Ammon's horn (tissue), 1 donor: ENCODE results near the gene ALDH3A2.
"Not testable (repeated sequence)": the region's sequence is repeated elsewhere in the genome, so short reads cannot be mapped to it uniquely, and the experiment has no call there.

Source experiments
- DNase-seq: peaks from one replicate; pipeline ENCODE4 v3.0.0-alpha.2; 2016; ENCODE audit warnings: low spot score

Gene ALDH3A2

DNA sequence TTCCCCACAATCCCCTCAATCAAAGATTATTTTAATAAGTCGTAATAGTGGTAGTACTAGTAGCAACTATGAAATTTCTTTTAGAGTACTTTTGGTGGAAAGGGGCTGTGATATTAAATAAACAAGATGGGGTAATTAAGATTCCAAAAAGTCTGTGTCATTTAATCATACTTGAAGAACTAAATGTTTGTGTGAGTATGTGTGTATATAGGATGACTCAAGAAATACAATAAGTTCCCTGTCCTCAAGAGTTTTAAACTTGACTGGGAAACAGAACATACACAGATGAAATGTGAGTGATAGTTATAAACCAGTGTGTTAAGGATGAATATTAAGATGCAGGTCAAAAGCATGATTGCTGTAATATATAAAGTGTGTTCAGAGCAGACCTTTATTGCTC, 2.3 kb downstream of the ALDH3A2 start:
- no peak for DNase-seq

DNA sequence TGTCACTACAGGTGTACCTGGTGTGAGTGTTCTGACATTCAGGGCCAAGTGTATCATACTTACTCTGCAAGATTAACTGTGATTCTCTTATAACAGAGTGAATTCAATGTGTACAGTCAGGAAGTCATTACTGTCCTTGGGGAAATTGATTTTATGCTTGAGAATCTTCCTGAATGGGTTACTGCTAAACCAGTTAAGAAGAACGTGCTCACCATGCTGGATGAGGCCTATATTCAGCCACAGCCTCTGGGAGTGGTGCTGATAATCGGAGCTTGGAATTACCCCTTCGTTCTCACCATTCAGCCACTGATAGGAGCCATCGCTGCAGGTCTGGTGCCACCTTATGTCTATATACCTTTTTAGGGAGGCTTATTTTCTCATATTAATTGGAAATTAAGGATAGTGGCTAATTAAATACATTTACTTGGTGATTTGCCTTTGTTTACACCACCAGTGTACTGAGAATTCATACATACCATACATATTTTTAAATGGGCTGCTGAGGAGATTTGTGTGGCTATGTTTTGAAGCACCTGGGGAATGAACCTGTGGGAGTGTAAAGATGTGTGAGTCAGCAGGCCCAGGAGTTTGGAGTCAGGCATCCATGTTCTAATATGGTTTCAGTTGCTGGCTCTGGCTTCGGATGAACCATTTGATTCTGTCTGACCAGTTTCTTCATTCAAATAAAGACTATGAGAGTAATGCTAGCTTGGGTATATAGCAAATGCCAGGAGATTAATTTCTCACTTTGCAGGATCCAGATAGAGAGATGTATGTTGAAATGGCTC, 3.1 kb downstream of the ALDH3A2 start:
- DNase-seq, result no peak

DNA sequence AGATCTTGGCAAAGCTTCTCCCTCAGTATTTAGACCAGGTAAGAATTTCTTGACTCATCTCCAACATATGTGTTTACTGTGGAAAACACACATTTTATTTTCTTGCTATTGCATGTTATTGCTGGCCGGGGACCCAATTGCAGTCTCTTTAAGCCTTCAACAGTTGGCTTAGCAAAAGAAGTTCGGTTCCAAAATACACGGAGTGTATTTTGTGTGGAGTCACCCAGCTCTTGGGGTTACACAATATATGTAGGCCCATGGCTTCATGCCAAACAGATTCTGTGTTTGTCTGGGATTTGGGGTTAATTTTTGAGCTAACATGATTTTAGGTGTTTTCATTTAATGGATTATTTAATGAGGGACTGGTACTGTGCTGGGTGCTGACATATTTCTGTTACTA, 4.0 kb downstream of the ALDH3A2 start:
- no peak for DNase-seq

DNA sequence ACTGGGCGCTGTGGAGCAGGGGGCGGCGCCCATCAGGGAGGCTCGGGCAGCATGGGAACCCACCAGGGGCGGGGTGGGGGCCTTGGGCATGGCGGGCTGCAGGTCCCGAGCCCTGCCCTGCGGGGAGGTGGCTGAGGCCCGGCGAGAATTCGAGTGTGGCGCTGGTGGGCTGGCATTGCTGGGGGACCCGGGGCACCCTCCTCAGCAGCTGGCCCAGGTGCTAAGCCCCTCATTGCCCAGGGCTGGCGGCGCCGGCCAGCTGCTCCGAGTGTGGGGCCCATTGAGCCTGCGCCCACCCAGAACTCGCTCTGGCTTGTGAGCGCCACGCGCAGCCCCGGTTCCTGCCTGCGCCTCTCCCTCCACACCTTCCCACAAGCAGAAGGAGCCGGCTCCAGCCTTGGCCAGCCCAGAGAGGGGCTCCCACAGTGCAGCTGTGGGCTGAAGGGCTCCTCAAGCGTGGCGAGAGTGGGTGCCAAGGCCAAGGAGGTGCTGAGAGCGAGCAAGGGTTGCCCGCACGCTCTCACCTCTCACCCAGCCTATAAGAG, 5.9 kb downstream of the ALDH3A2 start:
- no peak for DNase-seq

DNA sequence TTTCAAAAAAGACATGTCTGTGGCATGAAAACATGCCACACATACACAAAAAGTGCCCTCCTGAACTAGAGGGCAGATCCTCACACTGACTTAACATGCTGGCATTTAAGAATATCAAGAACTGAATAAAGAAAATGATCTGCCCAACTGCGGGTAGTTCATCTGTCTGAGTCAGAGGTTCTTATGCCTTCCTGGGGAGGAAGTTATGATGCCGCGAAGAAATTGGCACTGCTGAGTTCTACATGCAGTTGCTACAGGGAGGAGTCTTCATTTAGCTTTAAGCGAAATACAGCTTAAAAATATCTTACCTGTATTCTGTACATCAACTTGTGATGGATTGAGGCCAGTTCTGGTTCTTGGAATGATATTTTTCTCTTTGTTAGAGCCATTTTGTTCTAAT, 6.3 kb downstream of the ALDH3A2 start:
- DNase-seq, result no peak

DNA sequence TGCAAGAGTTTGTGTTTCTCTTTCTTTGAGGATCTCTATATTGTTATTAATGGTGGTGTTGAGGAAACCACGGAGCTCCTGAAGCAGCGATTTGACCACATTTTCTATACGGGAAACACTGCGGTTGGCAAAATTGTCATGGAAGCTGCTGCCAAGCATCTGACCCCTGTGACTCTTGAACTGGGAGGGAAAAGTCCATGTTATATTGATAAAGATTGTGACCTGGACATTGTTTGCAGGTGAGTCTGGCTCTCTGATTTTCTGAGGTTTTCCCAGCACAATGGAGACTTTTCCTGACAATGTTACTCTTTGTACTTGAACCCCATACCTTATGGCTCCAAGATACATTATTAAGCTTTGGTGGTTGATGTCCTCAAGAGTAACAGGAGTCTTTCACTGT, 7.8 kb downstream of the ALDH3A2 start:
- no peak for DNase-seq

DNA sequence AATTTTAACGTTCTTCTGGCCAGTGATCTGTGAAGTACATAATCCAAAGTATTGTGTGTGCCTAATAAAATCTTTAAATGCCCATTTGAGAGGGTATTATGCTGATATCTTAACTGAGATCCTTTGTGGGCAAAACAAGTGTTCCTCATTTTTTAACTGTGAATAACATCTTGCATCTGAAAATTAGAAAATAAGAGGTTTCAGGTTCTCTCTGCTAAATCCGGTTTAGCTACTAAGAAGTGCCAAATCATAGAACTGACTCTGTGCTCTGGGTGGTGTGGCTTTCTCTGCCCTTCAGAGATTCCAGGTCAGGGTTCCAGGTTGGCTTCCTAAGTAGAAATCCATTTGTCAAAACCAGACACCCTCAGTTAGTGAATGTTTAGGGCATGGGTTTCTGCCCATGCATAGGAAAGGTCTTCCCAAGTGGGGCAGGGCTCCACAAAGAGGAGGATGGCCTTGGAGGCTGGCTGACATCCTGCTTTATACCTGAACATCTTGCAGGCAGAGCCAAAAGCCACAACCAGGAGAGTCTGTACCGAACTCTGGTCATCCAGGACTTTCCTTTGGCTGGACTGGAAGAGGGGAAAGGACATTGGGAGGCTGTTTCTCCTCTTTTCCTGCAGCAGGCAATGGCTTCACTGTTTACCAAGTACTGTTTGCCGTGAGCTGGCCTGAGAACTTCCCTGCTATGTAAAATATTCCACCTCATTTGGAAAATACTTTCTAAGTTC, 8.5 kb downstream of the ALDH3A2 start:
- no peak for DNase-seq

DNA sequence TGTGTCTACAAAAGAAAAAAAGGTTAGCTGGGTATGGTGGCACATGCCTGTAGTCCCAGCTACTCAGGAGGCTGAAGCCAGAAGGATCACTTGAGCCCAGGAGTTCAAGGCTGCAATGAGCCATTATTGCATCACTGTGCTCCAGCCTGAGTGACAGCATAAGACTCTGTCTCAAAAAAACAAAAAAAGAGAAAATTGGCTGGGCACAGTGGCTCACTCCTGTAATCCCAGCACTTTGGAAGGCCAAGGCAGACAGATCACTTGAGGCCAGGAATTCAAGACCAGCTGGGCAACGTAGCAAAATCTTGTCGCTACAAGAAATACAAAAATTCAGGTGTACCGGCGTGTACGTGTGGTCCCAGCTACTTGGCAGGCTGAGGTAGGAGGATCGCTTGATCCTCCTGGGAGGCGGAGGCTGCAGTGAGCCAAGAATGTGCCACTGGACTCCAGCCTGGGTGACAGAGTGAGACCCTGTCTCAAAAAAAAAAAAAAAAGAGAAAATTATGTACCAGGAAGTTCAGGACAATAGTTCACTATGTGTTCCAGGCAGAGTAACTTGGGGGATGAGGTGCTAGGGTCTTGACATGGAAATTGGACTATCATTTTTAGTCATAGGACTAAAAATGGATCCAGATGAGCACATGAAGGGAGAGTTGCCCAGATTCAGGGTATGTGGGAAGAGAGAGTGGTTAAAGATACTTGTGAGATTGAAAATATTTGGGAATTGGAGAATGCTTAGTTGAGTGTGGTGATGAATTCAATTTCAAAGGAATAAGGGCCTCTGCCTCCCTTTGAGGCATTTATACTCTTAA, 11.0 kb downstream of the ALDH3A2 start:
- no peak for DNase-seq

DNA sequence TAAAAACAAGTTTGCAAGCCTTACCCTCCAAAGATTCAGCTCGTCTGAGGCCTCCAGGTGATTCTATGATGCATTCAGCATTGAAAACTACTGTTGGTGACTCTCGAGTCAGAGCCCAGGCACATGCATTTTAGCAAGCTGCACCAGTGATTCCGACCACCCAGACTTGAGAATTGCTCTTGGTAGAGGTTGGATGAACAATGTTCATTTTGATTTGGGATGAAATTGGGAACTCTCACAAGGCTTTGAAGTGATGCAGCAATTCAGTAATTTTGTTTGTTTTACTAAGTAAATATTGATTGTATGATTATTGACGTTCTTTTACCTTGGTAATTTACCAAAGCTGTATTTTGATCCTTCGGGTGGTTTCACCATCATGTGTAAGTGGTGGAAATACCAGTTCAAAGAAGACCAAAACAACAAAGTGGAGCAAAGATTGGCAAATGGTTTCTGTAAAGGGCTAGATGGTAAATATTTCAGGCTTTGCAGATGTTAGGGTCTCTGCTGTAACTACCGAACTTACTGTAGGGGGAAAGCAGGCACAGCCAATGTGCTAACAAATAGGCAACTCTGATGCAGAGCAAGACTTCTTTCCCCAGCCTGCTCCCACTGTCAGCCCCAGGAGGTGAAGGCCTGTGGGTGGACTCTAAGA, 11.8 kb downstream of the ALDH3A2 start:
- DNase-seq, result no peak

DNA sequence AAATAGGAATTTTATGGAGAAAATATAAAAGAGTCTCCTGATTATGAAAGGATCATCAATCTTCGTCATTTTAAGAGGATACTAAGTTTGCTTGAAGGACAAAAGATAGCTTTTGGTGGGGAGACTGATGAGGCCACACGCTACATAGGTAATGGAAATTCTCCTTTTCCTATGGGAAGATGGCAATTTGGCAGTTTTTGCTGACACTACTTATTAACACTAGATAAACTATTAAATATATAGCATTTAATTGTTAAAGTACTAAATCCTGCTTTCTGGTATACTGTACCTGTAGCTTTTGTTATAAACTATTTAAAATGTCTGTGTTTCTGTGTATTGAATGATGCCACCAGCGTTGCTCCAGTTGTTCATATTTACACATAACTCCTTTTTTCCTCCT, 12.6 kb downstream of the ALDH3A2 start:
- DNase-seq, result no peak

DNA sequence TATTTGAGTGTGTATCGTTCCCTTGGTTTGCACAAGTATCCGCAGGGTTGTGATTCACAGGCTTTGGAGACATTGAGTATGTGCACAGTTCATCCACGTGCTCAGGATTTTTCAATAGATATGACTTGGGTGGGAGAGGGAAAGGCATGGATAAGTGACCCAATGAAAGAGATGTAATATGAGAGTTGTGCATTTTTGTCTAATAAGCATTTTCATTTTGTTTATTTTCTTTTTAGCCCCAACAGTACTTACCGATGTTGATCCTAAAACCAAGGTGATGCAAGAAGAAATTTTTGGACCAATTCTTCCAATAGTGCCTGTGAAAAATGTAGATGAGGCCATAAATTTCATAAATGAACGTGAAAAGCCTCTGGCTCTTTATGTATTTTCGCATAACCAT, 14.5 kb downstream of the ALDH3A2 start:
- DNase-seq, result no peak

DNA sequence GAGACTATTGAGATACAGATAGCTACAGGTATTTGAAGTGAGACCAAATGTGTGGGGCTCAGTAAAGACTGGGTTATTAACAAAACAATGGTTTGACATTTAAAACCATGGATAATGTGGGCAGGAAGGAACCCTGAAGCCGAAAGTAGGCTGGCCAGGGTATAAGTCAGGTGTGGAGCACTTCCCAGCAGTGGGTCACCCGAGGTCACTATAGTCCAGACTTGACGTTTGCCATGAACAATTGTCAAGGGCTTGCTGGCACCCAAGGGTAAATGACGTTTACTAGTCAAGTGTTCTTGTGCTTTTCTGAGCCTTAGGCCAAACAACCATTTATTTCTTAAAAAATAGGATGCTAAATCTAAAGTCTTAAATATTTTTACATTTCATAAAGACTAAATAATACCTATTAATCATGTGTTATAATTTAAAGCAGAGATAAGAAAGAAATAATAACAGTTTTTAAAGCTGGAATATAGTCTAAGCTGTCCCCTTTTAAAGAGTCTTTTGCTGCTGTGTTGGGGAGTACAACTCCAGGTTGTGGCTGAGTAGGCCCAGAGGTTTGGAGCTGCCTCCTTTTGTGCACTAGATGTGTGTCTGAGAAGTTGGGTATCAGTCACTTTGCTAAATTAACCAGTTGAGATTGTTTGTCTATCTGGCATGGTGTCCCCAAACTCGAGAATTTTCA, 15.7 kb downstream of the ALDH3A2 start:
- DNase-seq, result no peak

DNA sequence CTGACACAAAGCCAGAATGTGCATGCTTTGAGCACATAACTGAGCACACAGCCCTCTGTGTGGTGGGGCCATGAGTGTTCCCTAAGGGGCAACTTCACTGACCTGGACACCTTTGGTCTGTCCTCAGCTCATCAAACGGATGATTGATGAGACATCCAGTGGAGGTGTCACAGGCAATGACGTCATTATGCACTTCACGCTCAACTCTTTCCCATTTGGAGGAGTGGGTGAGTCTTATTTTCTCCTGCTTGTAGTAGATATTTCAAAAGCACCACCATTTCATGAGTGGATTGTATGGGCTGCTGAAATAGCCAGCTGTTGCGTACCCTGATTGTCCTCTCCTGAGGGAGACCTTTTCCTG, 16.2 kb downstream of the ALDH3A2 start:
- no peak for DNase-seq

DNA sequence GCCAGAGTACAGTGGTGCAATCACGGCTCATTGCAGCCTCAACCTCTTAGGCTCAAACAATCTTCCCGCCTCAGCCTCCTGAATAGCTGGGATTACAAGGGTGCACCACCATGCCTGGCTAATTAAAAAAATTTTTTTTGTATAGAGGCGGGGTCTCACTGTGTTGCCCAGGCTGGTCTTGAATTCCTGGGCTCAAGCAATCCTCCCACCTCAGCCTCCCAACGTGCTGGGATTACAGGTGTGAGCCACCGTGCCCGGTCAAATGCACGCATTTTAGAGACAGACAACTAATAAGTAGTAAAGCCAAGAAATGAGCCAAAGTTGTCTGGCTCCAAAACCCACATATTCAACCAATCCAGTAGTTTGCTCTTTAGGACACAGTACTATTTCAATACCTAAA, 21.1 kb downstream of the ALDH3A2 start:
- DNase-seq, result not testable (repeated sequence)

DNA sequence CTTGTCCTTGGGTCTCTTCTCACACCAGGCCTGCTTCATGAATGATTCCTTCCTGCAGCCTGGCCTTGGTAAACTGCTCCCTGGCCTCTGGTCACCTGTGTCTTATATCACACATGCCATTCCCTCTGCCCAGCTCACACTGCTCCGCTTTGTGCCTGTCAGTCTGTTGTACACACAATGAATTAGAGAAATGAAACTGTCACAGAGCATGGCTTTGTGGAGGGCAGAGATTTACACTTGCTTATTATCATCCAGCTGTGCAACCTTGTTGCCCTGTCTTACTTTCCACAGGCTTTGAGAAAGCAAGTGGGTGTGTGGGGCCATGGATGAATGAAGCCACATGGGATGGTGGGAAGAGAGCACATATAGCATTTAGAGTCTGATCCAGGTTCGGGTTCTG, 22.4 kb downstream of the ALDH3A2 start:
- DNase-seq, result no peak

DNA sequence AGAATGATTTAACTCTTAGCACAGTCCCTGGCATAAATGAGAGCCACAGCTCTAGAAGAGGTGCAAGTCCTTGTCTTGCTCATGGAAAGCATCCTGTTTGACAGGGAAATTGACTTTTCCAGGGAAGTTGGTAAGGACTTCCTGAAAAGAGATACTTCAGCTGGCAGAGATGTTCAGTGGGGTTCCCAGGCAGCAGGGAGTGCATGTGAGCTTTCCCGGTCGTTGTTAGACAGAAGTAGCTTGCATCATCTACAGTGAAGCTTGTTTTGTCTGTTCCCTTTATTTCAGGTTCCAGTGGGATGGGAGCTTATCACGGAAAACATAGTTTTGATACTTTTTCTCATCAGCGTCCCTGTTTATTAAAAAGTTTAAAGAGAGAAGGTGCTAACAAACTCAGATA, 22.9 kb downstream of the ALDH3A2 start:
- DNase-seq, result no peak

DNA sequence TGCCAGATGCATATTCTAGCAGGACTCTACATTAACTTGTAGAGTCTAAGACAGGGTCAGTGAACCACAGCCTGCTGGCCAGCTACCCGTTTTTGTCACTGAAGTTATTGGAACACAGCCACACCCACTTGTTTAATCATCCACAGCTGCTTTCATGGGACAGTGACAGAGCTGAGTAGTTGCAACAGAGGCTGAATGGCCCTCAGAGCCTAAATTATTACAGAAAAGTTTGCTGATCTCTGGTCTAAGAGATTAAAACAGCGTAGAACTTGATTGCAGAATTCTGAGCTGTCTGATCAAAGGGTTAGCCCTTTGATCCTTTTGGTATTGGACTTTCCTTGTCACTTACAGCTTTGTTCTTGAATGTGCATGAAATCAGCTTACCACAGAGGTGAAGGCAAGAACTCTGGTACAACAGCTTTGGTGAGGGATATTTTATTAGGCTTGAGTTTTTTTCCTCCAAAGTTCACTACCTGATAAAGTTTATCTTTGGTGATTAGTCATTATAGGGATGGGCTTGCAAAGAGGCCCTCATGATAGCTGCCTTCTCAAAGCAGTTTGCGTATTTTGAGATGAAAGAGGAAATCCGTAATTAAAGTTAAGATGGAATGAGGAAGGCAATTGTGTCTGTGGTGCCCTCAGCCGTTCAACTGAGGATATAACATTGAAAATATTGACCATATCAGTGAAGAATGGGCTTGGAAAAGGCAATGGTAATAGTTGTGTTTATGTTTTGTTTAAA, 23.6 kb downstream of the ALDH3A2 start:
- DNase-seq, result peak; percentile 63

DNA sequence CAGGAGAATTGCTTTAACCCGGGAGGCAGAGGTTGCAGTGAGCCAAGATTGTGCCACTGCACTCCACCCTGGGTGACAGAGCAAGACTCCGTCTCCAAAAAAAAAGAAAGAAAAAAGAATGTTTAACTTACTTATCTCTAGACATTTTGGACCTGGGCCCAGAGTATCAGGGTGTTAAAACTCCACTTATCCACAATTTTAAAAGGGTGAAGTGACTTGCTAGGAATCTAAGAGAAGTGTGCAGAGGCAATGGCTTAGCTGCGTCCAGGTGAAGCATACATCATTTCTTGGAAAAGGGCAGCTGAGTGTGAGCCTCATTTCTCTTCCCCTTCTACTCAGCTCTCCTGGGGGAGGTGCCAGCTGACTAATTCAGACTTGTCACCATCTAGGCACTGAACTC, 25.1 kb downstream of the ALDH3A2 start:
- no peak for DNase-seq

DNA sequence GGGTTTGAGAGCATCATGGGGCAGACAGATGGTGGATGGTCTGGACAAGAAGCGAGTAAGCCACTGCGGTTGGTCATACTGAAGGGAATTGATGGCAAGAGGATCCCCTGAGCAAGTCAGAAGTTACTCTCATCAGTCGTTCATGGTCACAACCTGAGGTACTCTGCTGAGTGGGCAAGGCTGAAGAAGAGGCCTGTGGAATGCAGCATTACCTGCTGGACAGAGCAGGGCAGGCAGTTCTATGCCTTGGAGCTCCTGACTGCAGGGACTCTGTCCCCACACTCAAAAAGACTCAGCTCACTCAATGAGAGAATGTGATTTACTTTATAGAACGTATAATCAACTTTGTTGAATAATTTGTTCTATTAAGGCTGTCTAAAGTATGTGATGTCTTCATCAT, 28.3 kb downstream of the ALDH3A2 start:
- DNase-seq, result no peak

DNA sequence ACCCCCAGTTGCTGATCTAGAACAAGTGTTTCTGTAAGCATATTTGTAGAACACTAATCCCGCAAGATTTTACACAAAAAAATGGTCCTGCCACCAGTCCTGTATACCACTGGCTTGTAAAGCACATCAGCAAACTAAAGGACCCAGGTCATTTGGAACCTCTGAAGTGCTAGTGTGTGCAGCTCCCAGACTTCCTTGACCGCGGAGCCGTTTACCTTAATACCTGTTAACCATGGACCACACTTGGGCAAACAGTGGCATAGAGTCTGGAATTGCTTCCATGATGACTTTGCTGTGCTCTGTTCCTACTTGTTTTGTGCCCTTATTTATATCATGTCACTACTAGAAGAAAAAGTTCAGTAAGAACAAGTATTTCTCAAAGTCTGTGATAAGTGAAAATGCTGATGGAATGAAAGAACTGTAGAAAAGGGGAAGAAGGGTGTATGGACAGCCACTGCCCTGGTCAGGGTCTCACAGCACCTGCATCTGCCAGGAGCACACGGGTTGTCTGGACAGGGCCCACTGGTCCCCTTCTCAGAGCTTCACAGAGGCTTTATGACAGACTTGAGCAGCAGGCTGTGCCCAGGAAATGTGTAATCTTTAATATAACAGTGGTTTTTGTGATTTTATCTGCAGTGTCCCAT, 29.3 kb downstream of the ALDH3A2 start:
- no peak for DNase-seq
